CD4-positive, alpha-beta T cell (primary cell): ENCODE data around the gene SMYD3. TPM values are rescaled to one million over a fixed set of nuclear protein-coding genes. Genes with fewer than 3 reads are reported as not detected.

ENCODE experiments used
- ATAC-seq: fragments of 200-7000 bp; cut with Tn5 transposase; one replicate; pipeline ENCODE4 v1.10.0; 2022; ENCODE audit warnings: mild to moderate bottlenecking; ENCODE audit not compliant: poor library complexity
- CTCF ChIA-PET: fragments of 350-600 bp; sonication (Branson Sonifier 250); formaldehyde crosslinking; loops from one replicate; lab custom pipeline; 2021; ENCODE audit warnings: antibody characterized with exemption, inconsistent platforms; lab: Charles Lee
- POLR2A ChIA-PET: fragments of 350-600 bp; sonication (Branson Sonifier 250); formaldehyde crosslinking; loops from one replicate; lab custom pipeline; 2021; ENCODE audit warnings: antibody characterized with exemption, inconsistent platforms; lab: Charles Lee
- DNase-seq, 14 experiments: peaks; one replicate each; pipeline ENCODE4 v3.0.0-alpha.2; 2013 to 2020; ENCODE audit warnings: mixed read lengths in 2 of 14
- H3K27ac ChIP-seq, 2 donors: one replicate each; pipeline versions ENCODE4 v1.5.1 to v1.7.0; 2013; ENCODE audit warnings: low read length in 2 of 2, low read depth in 1 of 2, mild to moderate bottlenecking in 1 of 2
- H3K27me3 ChIP-seq, 2 experiments: 1 replicate in 1 of 2; 2 replicates in 1 of 2; pipeline versions ENCODE4 v1.6.1 to v1.7.0; 2013; ENCODE audit warnings: low read length in 2 of 2, control low read depth in 1 of 2, mild to moderate bottlenecking in 1 of 2, moderate library complexity in 1 of 2; ENCODE audit not compliant: insufficient read depth in 2 of 2, control insufficient read depth in 1 of 2
- H3K36me3 ChIP-seq: one replicate; pipeline ENCODE4 v1.6.1; 2013; ENCODE audit warnings: low read length, control low read depth; ENCODE audit not compliant: insufficient read depth
- H3K4me1 ChIP-seq: one replicate; pipeline ENCODE4 v1.6.1; 2013; ENCODE audit warnings: low read length, control low read depth; ENCODE audit not compliant: insufficient read depth
- H3K4me3 ChIP-seq: one replicate; pipeline ENCODE4 v1.5.1; 2013; ENCODE audit warnings: mild to moderate bottlenecking, low read length, moderate library complexity
- H3K9me3 ChIP-seq, 2 experiments: 1 replicate in 1 of 2; 2 replicates in 1 of 2; pipeline versions ENCODE4 v1.6.1 to v1.7.0; 2013; ENCODE audit warnings: low read length in 2 of 2, mild to moderate bottlenecking in 2 of 2, control low read depth in 1 of 2, moderate library complexity in 1 of 2; ENCODE audit not compliant: control insufficient read depth in 1 of 2, insufficient read depth in 1 of 2
- H3K27ac Mint-ChIP-seq: one replicate; pipeline ENCODE4 v1.8.0; 2020; ENCODE audit warnings: mixed read lengths
- H3K27me3 Mint-ChIP-seq: one replicate; pipeline ENCODE4 v1.8.0; 2021; ENCODE audit warnings: mixed read lengths
- H3K36me3 Mint-ChIP-seq: one replicate; pipeline ENCODE4 v1.8.0; 2021; ENCODE audit warnings: low read depth, mixed read lengths
- H3K4me1 Mint-ChIP-seq: one replicate; pipeline ENCODE4 v1.8.0; 2021; ENCODE audit warnings: low read depth, mixed read lengths
- H3K4me3 Mint-ChIP-seq: one replicate; pipeline ENCODE4 v1.8.0; 2020; ENCODE audit warnings: mild to moderate bottlenecking, mixed read lengths
- H3K9me3 Mint-ChIP-seq: one replicate; pipeline ENCODE4 v1.8.0; 2020; ENCODE audit warnings: mixed read lengths
- intact Hi-C, 2 experiments: fragments of 100-400 bp; cut with DNase I in 1 of 2; cut with micrococcal nuclease in 1 of 2; formaldehyde crosslinking; loops; one replicate each; pipeline versions ENCODE4 v1.15.1 to v1.9.0; 2023 to 2025; cut with DNase I, micrococcal nuclease
- total RNA-seq, 174 experiments: library from RNA in 2 of 174; stranded (reverse) in 2 of 174; gene quantifications; one replicate each; pipeline ENCODE4 v1.2.3 and lab custom pipeline; 2021 to 2026
- TF ChIP-seq, protein P1 (sequence below): fragments of 200-600 bp; IDR thresholded peaks from one replicate; pipeline ENCODE4 v1.8.0; 2022; ENCODE audit warnings: antibody characterized with exemption, mild to moderate bottlenecking

The SMYD3 gene
- total RNA-seq, 2 experiments from 2014 or later, result 18.8 to 19.6 TPM

DNA sequence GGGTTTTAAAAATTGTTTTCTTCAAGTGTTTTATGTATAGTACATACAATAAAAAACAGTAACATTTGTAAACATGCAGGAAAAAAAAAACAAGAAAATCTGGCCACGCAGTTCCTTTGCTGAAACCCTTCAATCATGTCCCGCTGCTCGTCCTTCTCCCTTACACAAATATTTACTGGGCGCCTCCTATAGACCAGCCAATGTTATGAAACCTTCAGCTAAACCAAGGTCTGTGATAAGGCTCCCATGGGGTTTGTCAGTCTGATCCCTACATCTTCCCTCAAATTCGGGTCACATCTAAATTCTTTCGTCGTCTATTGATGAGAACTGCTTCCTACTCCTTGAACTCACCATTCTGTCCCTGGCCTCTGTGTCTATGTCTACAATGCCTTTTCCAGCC, 583.9 kb downstream of the SMYD3 start:
- H3K27me3 Mint-ChIP-seq, result no peaks in the 10 kb centered on the region
- ATAC-seq, result no peak
- H3K27ac Mint-ChIP-seq, result no peak overlapping the region
- no peaks in the 10 kb centered on the region for H3K4me1 Mint-ChIP-seq
- H3K4me1 ChIP-seq, result no peaks in the 10 kb centered on the region
- no peak overlapping the region for H3K4me3 Mint-ChIP-seq
- DNase-seq, result no peak
- peaks cover 2% of the 10 kb centered on the region for H3K9me3 Mint-ChIP-seq
- no peaks in the 10 kb centered on the region for H3K36me3 ChIP-seq
- POLR2A ChIA-PET, result no interaction called here
- intact Hi-C loops, result no loop called here
- H3K36me3 Mint-ChIP-seq, result peaks cover 34% of the 10 kb centered on the region
- H3K27ac ChIP-seq, result no peak overlapping the region
- no peak overlapping the region for H3K4me3 ChIP-seq
- TF ChIP-seq, protein P1, sequence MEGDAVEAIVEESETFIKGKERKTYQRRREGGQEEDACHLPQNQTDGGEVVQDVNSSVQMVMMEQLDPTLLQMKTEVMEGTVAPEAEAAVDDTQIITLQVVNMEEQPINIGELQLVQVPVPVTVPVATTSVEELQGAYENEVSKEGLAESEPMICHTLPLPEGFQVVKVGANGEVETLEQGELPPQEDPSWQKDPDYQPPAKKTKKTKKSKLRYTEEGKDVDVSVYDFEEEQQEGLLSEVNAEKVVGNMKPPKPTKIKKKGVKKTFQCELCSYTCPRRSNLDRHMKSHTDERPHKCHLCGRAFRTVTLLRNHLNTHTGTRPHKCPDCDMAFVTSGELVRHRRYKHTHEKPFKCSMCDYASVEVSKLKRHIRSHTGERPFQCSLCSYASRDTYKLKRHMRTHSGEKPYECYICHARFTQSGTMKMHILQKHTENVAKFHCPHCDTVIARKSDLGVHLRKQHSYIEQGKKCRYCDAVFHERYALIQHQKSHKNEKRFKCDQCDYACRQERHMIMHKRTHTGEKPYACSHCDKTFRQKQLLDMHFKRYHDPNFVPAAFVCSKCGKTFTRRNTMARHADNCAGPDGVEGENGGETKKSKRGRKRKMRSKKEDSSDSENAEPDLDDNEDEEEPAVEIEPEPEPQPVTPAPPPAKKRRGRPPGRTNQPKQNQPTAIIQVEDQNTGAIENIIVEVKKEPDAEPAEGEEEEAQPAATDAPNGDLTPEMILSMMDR, result no peak
- H3K27me3 ChIP-seq, result no peaks in the 10 kb centered on the region
- H3K9me3 ChIP-seq, result no peaks in the 10 kb centered on the region
- CTCF ChIA-PET, result no interaction called here

DNA sequence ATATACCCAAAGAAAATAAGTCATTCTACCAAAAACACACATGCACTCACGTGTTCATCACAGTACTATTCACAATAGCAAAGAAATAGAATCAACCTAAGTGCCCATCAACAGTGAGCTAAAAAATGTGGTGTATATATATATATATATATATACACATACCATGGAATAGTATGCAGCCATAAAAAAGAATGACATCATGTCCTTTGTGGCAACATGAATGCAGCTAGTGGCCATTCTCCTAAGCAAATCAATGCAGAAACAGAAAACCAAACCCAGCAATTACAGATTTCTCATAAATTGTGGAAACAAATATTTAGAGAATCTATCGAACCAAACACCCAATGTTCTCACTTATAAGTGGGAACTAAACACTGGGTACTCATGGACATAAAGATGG, 585.7 kb downstream of the SMYD3 start:
- CTCF ChIA-PET, result no interaction called here

DNA sequence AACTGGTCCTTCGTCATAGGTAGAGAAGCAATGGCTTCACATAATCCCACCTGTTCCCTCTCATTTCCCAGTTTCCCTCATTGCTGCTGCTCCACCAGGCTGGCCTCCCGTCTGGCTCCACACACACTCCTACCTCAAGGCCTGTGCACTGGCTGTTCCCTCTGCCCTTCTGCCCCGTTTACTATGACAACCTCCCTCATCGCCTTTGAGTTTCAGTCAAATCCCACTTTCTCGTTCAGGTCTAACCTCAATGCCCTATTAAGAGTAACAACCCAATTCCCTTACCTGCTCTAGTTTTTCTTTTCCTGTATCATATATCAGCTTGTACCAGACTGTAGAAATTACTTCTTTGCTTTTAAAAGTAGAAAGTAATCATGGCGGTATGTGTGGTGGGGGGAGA, 589.7 kb downstream of the SMYD3 start:
- H3K4me1 ChIP-seq, result no peaks in the 10 kb centered on the region
- no peak overlapping the region for H3K27ac ChIP-seq
- H3K27me3 ChIP-seq, result no peaks in the 10 kb centered on the region
- peaks cover 0 to 5% of the 10 kb centered on the region in 2 experiments for H3K9me3 ChIP-seq
- peaks cover 5% of the 10 kb centered on the region for H3K36me3 ChIP-seq
- ATAC-seq (no peak), DNase-seq (no peak)
- Mint-ChIP-seq H3K27me3 (no peaks in the 10 kb centered on the region), H3K4me3 (no peak overlapping the region), H3K9me3 (peaks cover 6% of the 10 kb centered on the region), H3K27ac (no peak overlapping the region), H3K4me1 (no peaks in the 10 kb centered on the region), H3K36me3 (peaks cover 38% of the 10 kb centered on the region)
- TF ChIP-seq, protein P1, result no peak
- POLR2A ChIA-PET, result no interaction called here
- intact Hi-C loops, result no loop called here
- CTCF ChIA-PET, result no interaction called here
- H3K4me3 ChIP-seq, result no peak overlapping the region

More for the DNA sequence above, 585.7 kb downstream of the SMYD3 start:
- TF ChIP-seq, protein P1, result no peak
- H3K27ac ChIP-seq, result no peak overlapping the region
- DNase-seq, result no peak
- Mint-ChIP-seq H3K27me3 (no peaks in the 10 kb centered on the region), H3K36me3 (peaks cover 30% of the 10 kb centered on the region), H3K4me3 (no peak overlapping the region), H3K9me3 (peaks cover 2% of the 10 kb centered on the region), H3K4me1 (no peaks in the 10 kb centered on the region), H3K27ac (no peak overlapping the region)
- intact Hi-C loops, result no loop called here
- POLR2A ChIA-PET, result no interaction called here
- no peaks in the 10 kb centered on the region for H3K4me1 ChIP-seq
- H3K4me3 ChIP-seq, result no peak overlapping the region
- H3K9me3 ChIP-seq, result no peaks in the 10 kb centered on the region
- ATAC-seq, result no peak
- no peaks in the 10 kb centered on the region for H3K36me3 ChIP-seq
- H3K27me3 ChIP-seq, result no peaks in the 10 kb centered on the region
